AG04449 (cell line): ENCODE measurements around the gene UBXN7.
"Not testable (repeated sequence)": the region's sequence is repeated elsewhere in the genome, so short reads cannot be mapped to it uniquely, and the experiment has no call there.

ENCODE experiments used
- CTCF ChIA-PET: fragments of 350-600 bp; formaldehyde crosslinking; extraction: SDS; loops from one replicate; lab custom pipeline; 2021; ENCODE audit warnings: antibody characterized with exemption; lab: Yijun Ruan, JAX
- POLR2A ChIA-PET: fragments of 400-600, 350-600 bp; formaldehyde crosslinking; extraction: SDS; loops from one replicate; lab custom pipeline; 2020; ENCODE audit warnings: antibody characterized with exemption, inconsistent platforms; lab: Yijun Ruan, JAX
- DNase-seq: peaks from one replicate; pipeline ENCODE4 v3.0.0-alpha.2; 2010; ENCODE audit warnings: low read depth, low spot score
- H3K4me3 ChIP-seq: 2 replicates; pipeline ENCODE4 v1.5.1; 2011; ENCODE audit warnings: low read depth, mild to moderate bottlenecking, control low read depth, low read length
- TF ChIP-seq, protein P1 (sequence below): IDR thresholded peaks from one replicate; pipeline ENCODE4 v1.5.1; 2011; ENCODE audit warnings: mild to moderate bottlenecking, moderate library complexity, low read length, control low read depth, inconsistent platforms; ENCODE audit not compliant: insufficient read depth; ENCODE audit errors: missing control alignments

The UBXN7 gene

DNA sequence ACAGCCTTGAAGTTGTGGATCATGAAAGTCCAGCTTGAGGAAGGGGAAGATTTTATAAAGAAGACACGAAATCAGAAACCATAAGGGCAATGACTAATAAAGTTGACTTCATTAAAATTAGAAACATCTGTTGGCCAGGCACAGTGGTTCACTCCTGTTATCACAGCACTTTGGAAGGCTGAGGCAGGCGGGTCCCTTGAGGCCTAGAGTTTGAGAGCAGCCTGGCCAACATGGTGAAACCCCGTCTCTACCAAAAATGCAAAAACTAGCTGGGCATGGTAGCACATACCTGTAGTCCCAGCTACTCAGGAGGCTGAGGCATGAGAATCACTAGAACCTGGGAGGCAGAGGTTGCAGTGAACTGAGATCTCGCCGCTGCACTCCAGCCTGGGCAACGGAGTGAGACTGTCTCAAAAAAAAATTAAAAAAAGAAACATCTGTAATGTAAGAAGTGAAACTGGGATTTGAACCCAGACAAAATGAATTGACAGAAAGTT is 7.9 kb upstream of the UBXN7 start:
- ChIA-PET POLR2A (interaction anchor here (0.8 kb wide), 1 partner anchor 8 kb away, joined by 3 read pairs; no protein-coding TSS in a partner anchor), CTCF (no interaction called here)
- DNase-seq = peak; percentile 67

DNA sequence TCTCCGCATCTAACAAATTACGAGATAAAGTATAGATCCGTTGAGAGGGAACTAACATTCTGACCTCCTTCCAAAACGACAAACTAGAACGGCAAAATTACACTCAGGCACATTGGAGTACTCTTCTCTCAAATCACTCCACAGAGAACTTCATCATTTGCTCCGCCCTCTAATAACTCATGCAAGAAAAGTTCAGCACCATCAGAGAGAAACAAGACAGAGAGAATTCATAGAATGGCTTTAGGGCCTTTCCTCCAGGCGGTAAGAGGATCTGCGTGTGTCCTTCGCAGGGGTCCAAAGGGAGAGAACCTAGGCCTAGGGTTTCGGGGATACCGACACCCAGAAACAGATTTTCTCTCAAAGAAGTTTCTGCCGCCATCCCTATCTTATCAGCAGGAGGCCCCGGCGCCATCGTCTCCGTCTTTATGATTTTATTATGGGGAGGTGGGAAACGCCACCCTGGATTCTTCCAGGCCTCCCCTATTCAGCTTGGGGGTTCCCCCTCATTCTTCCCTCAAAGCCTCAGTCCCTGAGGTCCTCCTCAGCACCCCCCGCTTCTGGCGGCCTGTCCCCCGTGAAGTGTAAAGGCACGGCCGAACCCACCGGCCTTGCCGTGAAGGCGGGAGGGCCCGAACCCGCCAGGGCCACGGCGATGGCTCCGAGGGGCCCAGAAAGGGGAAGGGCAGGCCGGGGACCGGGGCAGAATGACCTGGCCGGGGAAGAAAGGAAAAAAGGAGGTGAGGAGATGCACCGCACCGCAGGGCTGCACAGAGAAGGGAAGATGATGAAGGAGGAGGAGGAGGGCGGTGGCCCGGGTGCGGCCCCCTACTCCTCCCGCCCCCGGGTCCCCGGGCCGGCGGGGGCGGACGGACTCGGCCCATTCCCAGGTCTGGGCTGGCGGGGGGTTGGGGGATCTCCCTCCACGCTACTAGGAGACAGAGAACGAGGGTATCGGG is 768 bp downstream of the UBXN7 start:
- CTCF ChIA-PET = interaction anchor here (0.9 kb wide), 1 partner anchor 81 kb away, joined by 4 read pairs; no protein-coding TSS in a partner anchor
- DNase-seq = no peak
- H3K4me3 ChIP-seq = peak overlapping the region; percentile 92
- POLR2A ChIA-PET = interaction anchor here (0.9 to 1.1 kb wide), 3 partner anchors 23 to 69 kb away, joined by 3 read pairs; no protein-coding TSS in a partner anchor
- TF ChIP-seq, protein P1, sequence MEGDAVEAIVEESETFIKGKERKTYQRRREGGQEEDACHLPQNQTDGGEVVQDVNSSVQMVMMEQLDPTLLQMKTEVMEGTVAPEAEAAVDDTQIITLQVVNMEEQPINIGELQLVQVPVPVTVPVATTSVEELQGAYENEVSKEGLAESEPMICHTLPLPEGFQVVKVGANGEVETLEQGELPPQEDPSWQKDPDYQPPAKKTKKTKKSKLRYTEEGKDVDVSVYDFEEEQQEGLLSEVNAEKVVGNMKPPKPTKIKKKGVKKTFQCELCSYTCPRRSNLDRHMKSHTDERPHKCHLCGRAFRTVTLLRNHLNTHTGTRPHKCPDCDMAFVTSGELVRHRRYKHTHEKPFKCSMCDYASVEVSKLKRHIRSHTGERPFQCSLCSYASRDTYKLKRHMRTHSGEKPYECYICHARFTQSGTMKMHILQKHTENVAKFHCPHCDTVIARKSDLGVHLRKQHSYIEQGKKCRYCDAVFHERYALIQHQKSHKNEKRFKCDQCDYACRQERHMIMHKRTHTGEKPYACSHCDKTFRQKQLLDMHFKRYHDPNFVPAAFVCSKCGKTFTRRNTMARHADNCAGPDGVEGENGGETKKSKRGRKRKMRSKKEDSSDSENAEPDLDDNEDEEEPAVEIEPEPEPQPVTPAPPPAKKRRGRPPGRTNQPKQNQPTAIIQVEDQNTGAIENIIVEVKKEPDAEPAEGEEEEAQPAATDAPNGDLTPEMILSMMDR = no peak

More for the DNA sequence above, 7.9 kb upstream of the UBXN7 start:
- TF ChIP-seq, protein P1 = no peak
- no peak overlapping the region for H3K4me3 ChIP-seq

DNA sequence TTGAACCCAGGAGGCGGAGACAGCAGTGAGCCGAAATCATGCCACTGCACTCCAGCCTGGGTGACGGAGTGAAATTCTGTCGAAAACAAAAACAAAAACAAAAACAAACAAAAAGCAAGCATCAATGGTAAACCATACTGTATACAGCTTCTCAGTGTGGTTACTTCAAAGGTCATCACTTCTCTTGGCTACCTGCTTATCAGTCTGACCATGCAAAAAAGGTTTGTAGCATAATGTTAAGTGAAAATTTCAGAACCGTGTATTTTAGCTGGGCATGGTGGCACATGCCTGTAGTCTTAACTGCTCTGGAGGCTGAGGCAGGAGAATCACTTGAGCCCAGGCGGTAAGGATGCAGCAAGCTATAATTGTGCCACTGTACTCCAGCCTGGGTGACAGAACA is 4.2 kb downstream of the UBXN7 start:
- POLR2A ChIA-PET = no interaction called here
- CTCF ChIA-PET = interaction anchor here (0.8 kb wide), 1 partner anchor 10 kb away, joined by 3 read pairs; no protein-coding TSS in a partner anchor

DNA sequence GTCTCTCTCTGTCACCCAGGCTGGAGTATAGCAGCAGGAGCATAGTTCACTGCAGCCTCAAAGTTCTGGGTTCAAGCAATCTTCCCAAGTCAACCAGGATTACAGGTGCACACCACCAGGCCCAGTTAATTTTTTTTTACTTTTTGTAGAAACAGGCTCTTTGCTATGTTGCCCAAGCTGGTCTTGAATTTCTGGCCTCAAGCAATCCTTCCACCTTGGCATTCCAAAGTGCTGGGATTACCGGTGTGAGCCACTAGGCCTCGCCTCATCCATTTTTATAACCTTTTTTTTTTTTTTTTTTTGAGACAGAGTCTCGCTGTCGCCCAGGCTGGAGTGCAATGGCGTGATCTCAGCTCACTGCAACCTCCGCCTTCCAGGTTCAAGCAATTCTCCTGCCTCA is 7.8 kb downstream of the UBXN7 start:
- CTCF ChIA-PET, POLR2A ChIA-PET, DNase-seq, H3K4me3 ChIP-seq: not testable (repeated sequence)

More for the DNA sequence above, 4.2 kb downstream of the UBXN7 start:
- no peak overlapping the region for H3K4me3 ChIP-seq
- no peak for DNase-seq
- TF ChIP-seq, protein P1 = no peak

DNA sequence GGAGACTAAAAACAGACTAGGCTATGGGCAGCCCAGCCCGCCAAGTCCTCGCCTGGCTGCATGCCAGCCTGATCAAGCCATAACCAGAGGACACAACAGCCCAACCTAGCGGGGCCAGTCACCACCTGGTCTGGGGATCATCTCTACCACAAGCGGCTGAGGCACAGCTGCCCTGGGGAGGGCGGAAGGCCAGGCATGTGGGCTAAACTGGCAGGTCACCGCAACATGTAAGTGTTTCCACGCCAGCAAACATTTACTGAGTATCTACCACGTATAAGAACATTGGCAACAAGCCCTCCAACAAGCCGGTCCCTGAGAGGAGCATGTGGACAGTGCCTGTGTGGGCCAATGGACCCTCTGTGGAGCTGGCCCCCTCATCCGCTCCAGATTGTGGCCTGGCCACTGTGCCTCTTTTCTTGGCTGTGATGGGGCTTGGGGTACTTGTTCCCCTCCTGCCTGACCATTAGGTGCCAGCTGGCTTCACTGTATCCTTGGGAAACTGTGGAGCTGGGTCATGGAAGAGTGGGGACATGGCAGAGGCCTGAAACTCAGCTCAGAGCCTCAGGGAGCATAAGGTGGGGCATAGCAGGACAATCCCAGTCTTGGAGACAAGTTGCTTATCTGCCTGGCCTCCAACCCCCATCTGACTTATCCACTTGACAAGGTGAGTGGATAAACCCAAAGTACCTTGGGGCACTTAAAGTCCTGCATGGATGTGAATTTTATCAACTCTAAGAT is 9.0 kb downstream of the UBXN7 start:
- no peak for DNase-seq
- TF ChIP-seq, protein P1 = no peak
- ChIA-PET POLR2A (no interaction called here), CTCF (no interaction called here)
- H3K4me3 ChIP-seq = no peak overlapping the region

DNA sequence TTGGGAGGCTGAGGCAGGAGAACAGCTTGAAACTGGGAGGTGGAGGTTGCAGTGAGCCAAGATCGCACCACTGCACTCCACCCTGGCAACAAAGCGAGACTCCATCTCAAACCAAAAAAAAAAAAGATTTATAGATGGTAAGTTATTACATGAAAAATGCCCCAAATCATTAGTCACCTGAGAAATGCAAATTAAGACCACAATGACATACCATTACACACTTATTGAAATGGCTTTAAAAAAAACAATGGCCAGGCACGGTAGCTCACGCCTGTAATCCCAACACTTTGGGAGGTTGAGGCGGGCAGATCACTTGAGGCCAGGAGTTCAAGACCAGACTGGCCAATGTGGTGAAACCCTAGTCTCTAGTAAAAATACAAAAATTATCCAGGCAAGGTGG is 10.6 kb downstream of the UBXN7 start:
- POLR2A ChIA-PET, DNase-seq: not testable (repeated sequence)

DNA sequence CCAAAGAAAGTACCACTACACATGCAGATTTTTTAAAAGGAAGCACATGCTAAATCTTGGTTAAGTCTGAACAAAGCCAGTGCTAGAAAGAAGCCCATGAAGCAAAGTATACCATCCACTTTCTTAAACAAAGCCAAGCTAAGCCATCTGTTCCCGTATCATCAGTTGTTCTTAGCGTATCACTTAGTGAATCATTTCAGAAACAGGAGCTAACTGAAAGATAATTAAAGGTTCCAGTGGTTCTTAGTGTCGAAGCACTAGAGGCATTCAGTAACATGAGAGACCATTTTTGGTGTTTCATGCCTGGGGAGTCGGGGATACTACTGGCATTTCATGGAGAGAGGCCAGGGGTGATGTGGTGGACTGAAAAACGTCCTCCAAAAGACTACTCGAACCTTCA is 12.8 kb downstream of the UBXN7 start:
- no peak for DNase-seq
- CTCF ChIA-PET = no interaction called here
- no peak overlapping the region for H3K4me3 ChIP-seq
- TF ChIP-seq, protein P1 = no peak
- POLR2A ChIA-PET = no interaction called here

More for the DNA sequence above, 10.6 kb downstream of the UBXN7 start:
- H3K4me3 ChIP-seq, CTCF ChIA-PET: not testable (repeated sequence)
